Measurements from ENCODE around the gene SOX6.

Gene SOX6

GRCh38 chr11:15987046-15987445 lies 369.3 kb downstream of the SOX6 start:
- no peak for DNase-seq
- H3K4me1 ChIP-seq, result no peaks in the 10 kb centered on the region
- no peak overlapping the region for H3K27ac ChIP-seq
- no peaks in the 10 kb centered on the region for H3K27me3 ChIP-seq
- TF ChIP-seq, protein P1, sequence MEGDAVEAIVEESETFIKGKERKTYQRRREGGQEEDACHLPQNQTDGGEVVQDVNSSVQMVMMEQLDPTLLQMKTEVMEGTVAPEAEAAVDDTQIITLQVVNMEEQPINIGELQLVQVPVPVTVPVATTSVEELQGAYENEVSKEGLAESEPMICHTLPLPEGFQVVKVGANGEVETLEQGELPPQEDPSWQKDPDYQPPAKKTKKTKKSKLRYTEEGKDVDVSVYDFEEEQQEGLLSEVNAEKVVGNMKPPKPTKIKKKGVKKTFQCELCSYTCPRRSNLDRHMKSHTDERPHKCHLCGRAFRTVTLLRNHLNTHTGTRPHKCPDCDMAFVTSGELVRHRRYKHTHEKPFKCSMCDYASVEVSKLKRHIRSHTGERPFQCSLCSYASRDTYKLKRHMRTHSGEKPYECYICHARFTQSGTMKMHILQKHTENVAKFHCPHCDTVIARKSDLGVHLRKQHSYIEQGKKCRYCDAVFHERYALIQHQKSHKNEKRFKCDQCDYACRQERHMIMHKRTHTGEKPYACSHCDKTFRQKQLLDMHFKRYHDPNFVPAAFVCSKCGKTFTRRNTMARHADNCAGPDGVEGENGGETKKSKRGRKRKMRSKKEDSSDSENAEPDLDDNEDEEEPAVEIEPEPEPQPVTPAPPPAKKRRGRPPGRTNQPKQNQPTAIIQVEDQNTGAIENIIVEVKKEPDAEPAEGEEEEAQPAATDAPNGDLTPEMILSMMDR (IDR thresholded peaks at IDR 0.05), result no peak
- H3K36me3 ChIP-seq, result no peaks in the 10 kb centered on the region
- no peaks in the 10 kb centered on the region for H3K9me3 ChIP-seq
- H3K4me3 ChIP-seq, result no peak overlapping the region
- intact Hi-C loops (cut with DNase I; ENCODE audit: low total_unique reads), result no loop called here

DNA sequence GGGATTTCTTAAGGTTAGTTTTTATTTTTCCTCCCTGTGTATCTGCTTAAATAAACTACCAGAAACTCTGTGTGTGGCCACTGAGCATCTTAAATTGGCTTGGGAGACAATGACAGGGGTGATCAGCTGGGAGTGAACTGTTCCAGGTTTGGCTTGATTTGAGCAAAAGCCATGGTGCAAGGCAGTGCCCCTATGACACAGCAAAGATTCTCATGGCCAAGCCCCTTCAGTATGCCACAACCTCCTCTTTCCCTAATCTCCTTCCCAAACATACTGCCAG lies 370.5 kb downstream of the SOX6 start:
- TF ChIP-seq, protein P1 (IDR thresholded peaks at IDR 0.05), result no peak
- Histone ChIP-seq H3K9me3 (no peaks in the 10 kb centered on the region), H3K4me3 (no peak overlapping the region), H3K27ac (no peak overlapping the region), H3K36me3 (no peaks in the 10 kb centered on the region), H3K4me1 (no peaks in the 10 kb centered on the region), H3K27me3 (no peaks in the 10 kb centered on the region)
- intact Hi-C loops (cut with DNase I; ENCODE audit: low total_unique reads), result no loop called here
- no peak for DNase-seq

DNA sequence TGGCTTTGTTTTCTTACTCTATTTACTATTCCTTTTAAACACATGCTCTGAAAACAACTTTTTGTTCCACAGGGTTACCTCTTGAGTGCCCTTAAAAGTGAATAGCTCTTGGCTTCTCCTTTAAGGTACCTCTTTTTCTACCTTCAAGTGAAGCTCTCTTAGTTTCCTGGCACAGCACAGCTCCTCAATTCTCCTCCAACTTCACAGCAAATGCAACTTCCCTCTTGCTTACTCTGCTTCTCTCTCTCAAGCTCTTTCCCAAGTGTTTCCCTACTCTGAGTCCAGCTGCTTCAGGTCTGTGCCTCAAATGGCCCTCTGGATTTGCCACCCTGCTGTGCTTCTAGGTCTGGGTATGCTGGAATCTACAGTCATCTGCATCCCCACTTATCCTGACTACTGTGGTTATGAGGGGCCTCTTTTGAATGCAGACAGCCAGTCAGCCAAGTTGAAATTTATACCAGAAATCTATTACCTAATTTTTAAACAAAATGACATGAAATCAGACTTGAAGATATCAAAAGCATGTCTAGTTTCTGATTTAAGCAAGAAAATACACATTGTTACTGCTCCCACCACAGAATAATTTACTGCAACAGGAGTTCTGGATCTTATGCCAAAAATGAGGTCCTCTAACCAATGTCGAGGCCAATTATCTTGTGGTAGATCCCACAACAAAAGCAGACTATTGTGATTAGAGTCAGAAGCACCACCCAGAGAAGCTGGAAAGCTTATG lies 371.1 kb downstream of the SOX6 start:
- no peaks in the 10 kb centered on the region for H3K9me3 ChIP-seq
- H3K27me3 ChIP-seq, result no peaks in the 10 kb centered on the region
- H3K4me3 ChIP-seq, result no peak overlapping the region
- H3K4me1 ChIP-seq, result no peaks in the 10 kb centered on the region
- no peak for DNase-seq
- TF ChIP-seq, protein P1 (IDR thresholded peaks at IDR 0.05), result no peak
- H3K27ac ChIP-seq, result no peak overlapping the region
- intact Hi-C loops (cut with DNase I; ENCODE audit: low total_unique reads), result no loop called here
- no peaks in the 10 kb centered on the region for H3K36me3 ChIP-seq

- TF ChIP-seq, protein P1 (IDR thresholded peaks at IDR 0.05), result no peak
Measured at GRCh38 chr11:15981292-15981691, 375.1 kb downstream of the SOX6 start.

DNA sequence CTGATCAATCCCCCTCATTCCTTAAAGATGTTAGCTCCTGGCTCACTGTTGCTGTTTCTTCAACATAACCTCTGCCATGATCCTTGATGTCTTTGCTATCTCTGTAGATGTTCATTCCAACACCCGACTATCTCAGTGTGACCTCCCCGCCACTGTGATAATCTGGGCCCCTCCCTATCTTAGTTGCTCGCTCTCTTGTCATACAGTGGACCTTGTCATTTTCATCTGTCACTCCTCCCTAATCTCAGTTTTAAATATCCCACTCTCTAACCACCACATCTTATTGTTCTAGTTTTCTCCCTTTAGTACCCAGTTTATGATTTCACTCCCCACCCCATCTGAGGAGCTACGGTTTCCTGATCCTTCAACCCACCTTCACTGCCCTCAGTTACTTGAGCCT lies 379.2 kb downstream of the SOX6 start:
- TF ChIP-seq, protein P1 (IDR thresholded peaks at IDR 0.05), result no peak
- peaks cover 0 to 14% (median 0%) of the 10 kb centered on the region in 4 donors for H3K4me1 ChIP-seq
- H3K9me3 ChIP-seq, result no peaks in the 10 kb centered on the region
- no peaks in the 10 kb centered on the region for H3K27me3 ChIP-seq
- intact Hi-C loops (cut with DNase I; ENCODE audit: low total_unique reads), result no loop called here
- no peak for DNase-seq
- H3K36me3 ChIP-seq, result no peaks in the 10 kb centered on the region
- H3K27ac ChIP-seq, result peak overlapping the region in 1 of 2 donors; percentile 5
- no peak overlapping the region for H3K4me3 ChIP-seq

More at GRCh38 chr11:15981292-15981691, 375.1 kb downstream of the SOX6 start:
- Histone ChIP-seq H3K36me3 (no peaks in the 10 kb centered on the region), H3K4me1 (peaks cover 0 to 5% (median 0%) of the 10 kb centered on the region in 4 donors), H3K9me3 (no peaks in the 10 kb centered on the region), H3K4me3 (no peak overlapping the region), H3K27me3 (no peaks in the 10 kb centered on the region), H3K27ac (no peak overlapping the region)
- no peak for DNase-seq
- intact Hi-C loops (cut with DNase I; ENCODE audit: low total_unique reads), result no loop called here

Measured in tibial artery (tissue), 4 donors.